IPS DF 19.7 (cell line): ENCODE data around the gene C11orf16.
A peak's percentile ranks its signal among the peaks of the same experiment; 100 is the strongest.
"Not testable (repeated sequence)": the region's sequence is repeated elsewhere in the genome, so short reads cannot be mapped to it uniquely, and the experiment has no call there.

Experiments used
- DNase-seq: peaks from one replicate; pipeline ENCODE4 v3.0.0-alpha.2; 2013; ENCODE audit warnings: low read depth, low spot score

C11orf16 gene

GRCh38 chr11:8891185-8891584 lies 41.6 kb downstream of the C11orf16 start:
- DNase-seq, result not testable (repeated sequence)

DNA sequence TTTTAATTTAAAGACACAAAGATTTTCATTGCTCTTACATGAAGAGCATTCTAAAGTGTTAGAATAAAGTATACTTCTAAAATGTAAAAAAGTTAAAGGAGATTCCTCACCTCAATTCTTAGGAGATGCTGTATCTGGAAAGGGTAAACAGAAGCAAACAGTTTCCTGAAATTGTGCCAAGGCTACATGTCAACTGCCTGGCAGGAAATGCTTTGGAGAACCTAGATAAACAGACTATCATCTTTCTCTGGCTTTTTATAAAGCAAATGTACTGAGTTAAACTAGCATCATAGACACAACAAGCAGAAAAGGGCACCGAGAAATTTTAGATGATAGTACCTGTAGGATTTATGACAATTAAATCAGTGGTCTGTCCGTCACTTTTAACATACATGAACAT lies 46.4 kb downstream of the C11orf16 start:
- DNase-seq, result no peak

DNA sequence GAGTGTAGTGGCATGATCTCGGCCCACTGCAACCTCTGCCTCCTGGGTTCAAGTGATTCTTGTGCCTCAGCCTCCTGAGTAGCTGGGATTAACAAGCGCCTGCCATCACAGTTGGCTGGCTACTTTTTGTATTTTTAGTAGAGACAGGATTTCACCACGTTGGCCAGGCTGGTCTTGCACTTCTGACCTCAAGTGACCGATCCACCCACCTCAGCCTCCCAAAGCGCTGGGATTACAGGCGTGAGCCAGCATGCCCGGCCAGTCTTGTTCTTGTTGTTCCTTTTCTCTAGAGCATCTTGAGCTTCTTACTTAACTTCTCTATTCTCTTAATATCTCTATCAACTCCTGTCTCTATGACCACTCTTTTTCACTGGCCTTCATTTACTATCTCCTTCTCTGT lies 51.2 kb downstream of the C11orf16 start:
- DNase-seq, result not testable (repeated sequence)

GRCh38 chr11:8878771-8879170 lies 54.0 kb downstream of the C11orf16 start:
- no peak for DNase-seq

DNA sequence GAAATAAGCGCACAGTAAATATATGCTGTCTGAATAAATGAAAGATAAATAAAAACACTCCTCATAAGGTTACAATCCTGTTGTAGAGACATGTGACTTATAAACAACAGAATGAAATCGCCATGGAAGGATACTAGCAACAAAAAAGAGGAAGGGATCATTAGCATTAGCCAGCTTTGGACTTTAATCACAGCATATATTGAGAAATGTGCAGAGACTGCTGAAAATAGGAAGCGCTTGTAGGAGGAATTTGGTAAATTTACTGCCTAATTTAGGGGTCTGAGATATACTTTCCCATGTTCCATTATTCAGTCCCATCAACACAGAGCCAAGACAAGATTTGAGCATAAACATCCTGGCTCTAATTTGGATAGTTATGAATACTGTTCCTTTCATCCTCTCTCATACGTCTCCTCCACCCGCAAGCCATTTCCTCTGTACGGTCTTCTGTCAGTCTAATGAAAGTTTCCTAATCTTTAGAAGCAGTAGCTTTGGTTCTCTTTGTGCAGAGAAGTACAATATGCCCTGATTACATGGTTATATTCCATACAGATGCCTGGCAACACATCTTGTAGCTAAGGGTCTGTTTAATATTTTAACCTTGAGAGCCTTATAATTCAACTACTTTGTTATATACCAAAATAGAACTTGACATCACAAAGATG lies 58.9 kb downstream of the C11orf16 start:
- DNase-seq, result no peak

DNA sequence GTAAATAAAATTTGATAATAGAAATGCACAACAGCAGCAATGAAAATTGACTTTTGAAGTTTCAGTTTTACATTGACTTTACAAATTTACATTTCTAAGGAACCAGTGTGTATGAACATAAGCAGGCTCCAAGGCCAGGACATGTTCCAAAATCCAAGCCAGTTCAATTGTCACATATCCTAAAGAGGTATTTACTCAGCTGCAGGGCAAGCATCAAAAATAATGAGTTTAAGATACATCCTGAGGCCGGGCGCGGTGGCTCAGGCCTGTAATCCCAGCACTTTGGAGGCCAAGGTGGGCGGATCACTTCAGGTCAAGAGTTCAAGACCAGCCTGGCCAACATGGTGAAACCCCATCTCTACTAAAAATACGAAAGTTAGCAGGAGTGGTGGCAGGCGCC lies 60.8 kb downstream of the C11orf16 start:
- DNase-seq, result no peak

GRCh38 chr11:8871171-8871775 lies 61.5 kb downstream of the C11orf16 start:
- DNase-seq, result peak; percentile 20

DNA sequence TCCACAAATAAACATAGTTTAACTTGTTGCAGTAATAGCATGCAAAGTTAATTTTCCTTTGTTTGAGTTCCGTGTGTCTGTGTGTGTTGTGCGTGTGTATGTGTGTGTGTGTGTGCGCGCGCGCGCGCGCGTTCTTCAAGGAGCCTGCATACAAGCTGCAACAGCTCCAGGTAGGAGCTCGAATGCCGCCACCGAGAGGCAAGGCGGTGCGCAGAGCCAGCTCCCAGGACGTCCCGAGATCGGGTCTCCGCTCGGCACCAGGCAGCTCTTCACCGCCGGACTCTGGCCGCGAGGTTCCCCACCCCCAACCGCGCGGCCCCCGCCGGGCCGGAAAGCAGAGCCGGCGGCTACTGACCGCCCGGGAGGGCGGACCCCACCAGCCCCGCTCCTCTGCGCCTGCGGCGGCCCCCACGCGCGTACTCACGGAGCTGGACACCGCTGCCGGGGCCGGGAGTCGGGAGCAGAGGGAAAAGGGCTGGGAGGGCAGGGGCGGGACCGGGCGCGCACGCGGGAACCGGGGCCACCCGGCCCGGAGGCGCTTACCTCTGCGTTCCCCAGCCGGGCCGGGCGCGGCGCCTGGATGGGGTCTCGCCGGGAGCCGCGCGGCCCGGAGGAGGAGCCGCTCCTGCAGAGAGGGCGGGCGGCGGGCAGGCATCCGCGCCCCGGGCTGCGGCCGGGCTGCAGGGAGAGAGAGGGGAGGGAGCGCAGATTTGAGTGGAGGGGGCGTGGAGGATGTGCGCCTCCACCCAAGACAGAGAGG lies 62.2 kb downstream of the C11orf16 start:
- peak; percentile 40 for DNase-seq
